OCI-LY1 (cell line): ENCODE measurements around the gene MAP3K14.

Source experiments
- CTCF ChIP-seq: fragments of 200-600 bp; sonication (generic), shearing (Covaris generic); IDR thresholded peaks from 2 replicates; pipeline ENCODE4 v1.5.1; 2017; ENCODE audit warnings: mild to moderate bottlenecking, antibody characterized with exemption, low read length, moderate library complexity, mixed read lengths
- EZH2 ChIP-seq: fragments of 200-600 bp; sonication (generic), shearing (Covaris generic); IDR thresholded peaks from 2 replicates; pipeline ENCODE4 v1.8.0; 2017; ENCODE audit warnings: borderline replicate concordance, mixed run types, mild to moderate bottlenecking, antibody characterized with exemption, low read length, moderate library complexity, mixed read lengths

GRCh38 chr17:45261577-45262515 is 55.0 kb downstream of the MAP3K14 start, which contains the start of gene SPATA32:
- TF ChIP-seq CTCF (no peak), EZH2 (no peak)
